ENCODE data around the gene MRPL4. TPM values are rescaled to one million over a fixed set of nuclear protein-coding genes. Genes with fewer than 3 reads are reported as not detected.

MRPL4 gene
- total and polyA plus RNA-seq, 10 of the 15 experiments (the other 5 are each of a cell fraction or from before 2014, with no cell fraction given) = 0.79 to 221 (median 112) TPM

- Histone ChIP-seq H3K4me1 (ENCODE audit: control insufficient read depth, insufficient read depth, low read length) (peaks cover 11% of the 10 kb centered on the region), H3K9me3 (replicated peaks; ENCODE audit: control insufficient read depth, insufficient read depth, low read length) (no peaks in the 10 kb centered on the region; the same call in 2 of the 3 replicates), H3K36me3 (ENCODE audit: control insufficient read depth in 2 of 2, insufficient read depth in 2 of 2, low read length in 1 of 2) (peaks cover 22 to 23% of the 10 kb centered on the region in 2 experiments; a peak in 3 of 4 replicates), H2AFZ (ENCODE audit: control insufficient read depth, low read depth, low read length) (no peak overlapping the region), H3K4me3 (no peak overlapping the region), H3K79me2 (ENCODE audit: control insufficient read depth, insufficient read depth, low read length) (peaks cover 22% of the 10 kb centered on the region), H3K4me2 (ENCODE audit: control insufficient read depth, insufficient read depth) (no peak overlapping the region), H3K27me3 (replicated peaks in 1 of 2; ENCODE audit: control insufficient read depth in 2 of 2, insufficient read depth in 2 of 2, low read length in 1 of 2) (no peaks in the 10 kb centered on the region), H3K27ac (ENCODE audit: control insufficient read depth, insufficient read depth) (no peak overlapping the region), H3K9ac (ENCODE audit: control insufficient read depth, insufficient read depth, low read length) (no peak overlapping the region), H4K20me1 (ENCODE audit: control insufficient read depth, insufficient read depth) (no peaks in the 10 kb centered on the region)
- ChIA-PET CTCF (interaction anchor here (0.6 to 1.2 kb wide), 3 partner anchors 132 to 269 kb away, joined by 3 to 4 read pairs (median 3); no protein-coding TSS in a partner anchor), RAD21 (ENCODE audit: unreplicated experiment) (interaction anchor here (7.2 kb wide), 1 partner anchor 131 kb away, joined by 107 read pairs; no protein-coding TSS in a partner anchor), POLR2A (interaction anchor here (0.7 kb wide), 1 partner anchor 13 kb away, joined by 3 read pairs; no protein-coding TSS in a partner anchor), SMC1A (ENCODE audit: uncharacterized antibody, unreplicated experiment) (interaction anchor here (5.6 kb wide), 1 partner anchor 131 kb away, joined by 83 read pairs; no protein-coding TSS in a partner anchor)
- BruUV-seq (replicated peaks) = no TSS peak
- no peak for DNase-seq (ENCODE audit: low read depth, low spot score)
- in situ Hi-C loops (cut with MboI) (loop anchor here (5.0 kb wide), 1 partner anchor 319 kb away; the partner anchor contains the start of gene OLFM2), intact Hi-C loops (cut with micrococcal nuclease; ENCODE audit: unreplicated experiment) (no loop called here)
- no peak for FAIRE-seq
- no peak for ATAC-seq
- WGBS (ENCODE audit: insufficient coverage, insufficient replicate concordance, low lambda C conversion rate, missing lambda C conversion rate) = 93% methylated on average over 16 of the region's 18 CpGs
- TF ChIP-seq MEF2A (IDR thresholded peaks at IDR 0.05; ENCODE audit: insufficient read depth, low read depth, low read length) (no peak), BMI1 (IDR thresholded peaks at IDR 0.05; ENCODE audit: borderline replicate concordance) (no peak), ZNF24 (IDR thresholded peaks at IDR 0.05) (no peak), SMC3 (IDR thresholded peaks at IDR 0.05; ENCODE audit: borderline replicate concordance, low read length) (no peak), RCOR1 (conservative IDR thresholded peaks at IDR 0.05; ENCODE audit: low read depth, low read length) (no peak), SRF (IDR thresholded peaks at IDR 0.05; ENCODE audit: low read depth in 2 of 2, low read length in 2 of 2) (no peak), HDAC6 (IDR thresholded peaks at IDR 0.05; ENCODE audit: unreplicated experiment) (no peak), MTA2 (IDR thresholded peaks at IDR 0.05; ENCODE audit: low read depth) (no peak), KAT2A (conservative IDR thresholded peaks at IDR 0.05; ENCODE audit: control insufficient read depth, low read depth, low read length) (no peak), EZH2 (IDR thresholded peaks at IDR 0.05; ENCODE audit: borderline replicate concordance, control insufficient read depth, low read depth, low read length) (no peak), ASH2L (IDR thresholded peaks at IDR 0.05; ENCODE audit: borderline replicate concordance, low read depth) (no peak)
- TF ChIP-seq, protein P1, sequence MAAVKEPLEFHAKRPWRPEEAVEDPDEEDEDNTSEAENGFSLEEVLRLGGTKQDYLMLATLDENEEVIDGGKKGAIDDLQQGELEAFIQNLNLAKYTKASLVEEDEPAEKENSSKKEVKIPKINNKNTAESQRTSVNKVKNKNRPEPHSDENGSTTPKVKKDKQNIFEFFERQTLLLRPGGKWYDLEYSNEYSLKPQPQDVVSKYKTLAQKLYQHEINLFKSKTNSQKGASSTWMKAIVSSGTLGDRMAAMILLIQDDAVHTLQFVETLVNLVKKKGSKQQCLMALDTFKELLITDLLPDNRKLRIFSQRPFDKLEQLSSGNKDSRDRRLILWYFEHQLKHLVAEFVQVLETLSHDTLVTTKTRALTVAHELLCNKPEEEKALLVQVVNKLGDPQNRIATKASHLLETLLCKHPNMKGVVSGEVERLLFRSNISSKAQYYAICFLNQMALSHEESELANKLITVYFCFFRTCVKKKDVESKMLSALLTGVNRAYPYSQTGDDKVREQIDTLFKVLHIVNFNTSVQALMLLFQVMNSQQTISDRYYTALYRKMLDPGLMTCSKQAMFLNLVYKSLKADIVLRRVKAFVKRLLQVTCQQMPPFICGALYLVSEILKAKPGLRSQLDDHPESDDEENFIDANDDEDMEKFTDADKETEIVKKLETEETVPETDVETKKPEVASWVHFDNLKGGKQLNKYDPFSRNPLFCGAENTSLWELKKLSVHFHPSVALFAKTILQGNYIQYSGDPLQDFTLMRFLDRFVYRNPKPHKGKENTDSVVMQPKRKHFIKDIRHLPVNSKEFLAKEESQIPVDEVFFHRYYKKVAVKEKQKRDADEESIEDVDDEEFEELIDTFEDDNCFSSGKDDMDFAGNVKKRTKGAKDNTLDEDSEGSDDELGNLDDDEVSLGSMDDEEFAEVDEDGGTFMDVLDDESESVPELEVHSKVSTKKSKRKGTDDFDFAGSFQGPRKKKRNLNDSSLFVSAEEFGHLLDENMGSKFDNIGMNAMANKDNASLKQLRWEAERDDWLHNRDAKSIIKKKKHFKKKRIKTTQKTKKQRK (IDR thresholded peaks at IDR 0.05; ENCODE audit: low read depth, low read length) = no peak
- TF ChIP-seq, protein P2, sequence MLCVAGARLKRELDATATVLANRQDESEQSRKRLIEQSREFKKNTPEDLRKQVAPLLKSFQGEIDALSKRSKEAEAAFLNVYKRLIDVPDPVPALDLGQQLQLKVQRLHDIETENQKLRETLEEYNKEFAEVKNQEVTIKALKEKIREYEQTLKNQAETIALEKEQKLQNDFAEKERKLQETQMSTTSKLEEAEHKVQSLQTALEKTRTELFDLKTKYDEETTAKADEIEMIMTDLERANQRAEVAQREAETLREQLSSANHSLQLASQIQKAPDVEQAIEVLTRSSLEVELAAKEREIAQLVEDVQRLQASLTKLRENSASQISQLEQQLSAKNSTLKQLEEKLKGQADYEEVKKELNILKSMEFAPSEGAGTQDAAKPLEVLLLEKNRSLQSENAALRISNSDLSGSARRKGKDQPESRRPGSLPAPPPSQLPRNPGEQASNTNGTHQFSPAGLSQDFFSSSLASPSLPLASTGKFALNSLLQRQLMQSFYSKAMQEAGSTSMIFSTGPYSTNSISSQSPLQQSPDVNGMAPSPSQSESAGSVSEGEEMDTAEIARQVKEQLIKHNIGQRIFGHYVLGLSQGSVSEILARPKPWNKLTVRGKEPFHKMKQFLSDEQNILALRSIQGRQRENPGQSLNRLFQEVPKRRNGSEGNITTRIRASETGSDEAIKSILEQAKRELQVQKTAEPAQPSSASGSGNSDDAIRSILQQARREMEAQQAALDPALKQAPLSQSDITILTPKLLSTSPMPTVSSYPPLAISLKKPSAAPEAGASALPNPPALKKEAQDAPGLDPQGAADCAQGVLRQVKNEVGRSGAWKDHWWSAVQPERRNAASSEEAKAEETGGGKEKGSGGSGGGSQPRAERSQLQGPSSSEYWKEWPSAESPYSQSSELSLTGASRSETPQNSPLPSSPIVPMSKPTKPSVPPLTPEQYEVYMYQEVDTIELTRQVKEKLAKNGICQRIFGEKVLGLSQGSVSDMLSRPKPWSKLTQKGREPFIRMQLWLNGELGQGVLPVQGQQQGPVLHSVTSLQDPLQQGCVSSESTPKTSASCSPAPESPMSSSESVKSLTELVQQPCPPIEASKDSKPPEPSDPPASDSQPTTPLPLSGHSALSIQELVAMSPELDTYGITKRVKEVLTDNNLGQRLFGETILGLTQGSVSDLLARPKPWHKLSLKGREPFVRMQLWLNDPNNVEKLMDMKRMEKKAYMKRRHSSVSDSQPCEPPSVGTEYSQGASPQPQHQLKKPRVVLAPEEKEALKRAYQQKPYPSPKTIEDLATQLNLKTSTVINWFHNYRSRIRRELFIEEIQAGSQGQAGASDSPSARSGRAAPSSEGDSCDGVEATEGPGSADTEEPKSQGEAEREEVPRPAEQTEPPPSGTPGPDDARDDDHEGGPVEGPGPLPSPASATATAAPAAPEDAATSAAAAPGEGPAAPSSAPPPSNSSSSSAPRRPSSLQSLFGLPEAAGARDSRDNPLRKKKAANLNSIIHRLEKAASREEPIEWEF (IDR thresholded peaks at IDR 0.05; ENCODE audit: insufficient replicate concordance, low read depth, low read length) = no peak
- TF ChIP-seq, protein P3, sequence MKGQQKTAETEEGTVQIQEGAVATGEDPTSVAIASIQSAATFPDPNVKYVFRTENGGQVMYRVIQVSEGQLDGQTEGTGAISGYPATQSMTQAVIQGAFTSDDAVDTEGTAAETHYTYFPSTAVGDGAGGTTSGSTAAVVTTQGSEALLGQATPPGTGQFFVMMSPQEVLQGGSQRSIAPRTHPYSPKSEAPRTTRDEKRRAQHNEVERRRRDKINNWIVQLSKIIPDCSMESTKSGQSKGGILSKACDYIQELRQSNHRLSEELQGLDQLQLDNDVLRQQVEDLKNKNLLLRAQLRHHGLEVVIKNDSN (IDR thresholded peaks at IDR 0.05; ENCODE audit: borderline replicate concordance, extremely low read length, insufficient read depth, low read depth, low read length) = no peak
Measured at GRCh38 chr19:10256551-10256950, 4.5 kb downstream of the MRPL4 start.

Data from GM12878 (cell line).